ENCODE data around the gene KCNE4. TPM values are rescaled to one million over a fixed set of nuclear protein-coding genes. Genes with fewer than 3 reads are reported as not detected.

The KCNE4 gene
- polyA plus RNA-seq, 2 donors = 0.24 to 0.64 TPM

DNA sequence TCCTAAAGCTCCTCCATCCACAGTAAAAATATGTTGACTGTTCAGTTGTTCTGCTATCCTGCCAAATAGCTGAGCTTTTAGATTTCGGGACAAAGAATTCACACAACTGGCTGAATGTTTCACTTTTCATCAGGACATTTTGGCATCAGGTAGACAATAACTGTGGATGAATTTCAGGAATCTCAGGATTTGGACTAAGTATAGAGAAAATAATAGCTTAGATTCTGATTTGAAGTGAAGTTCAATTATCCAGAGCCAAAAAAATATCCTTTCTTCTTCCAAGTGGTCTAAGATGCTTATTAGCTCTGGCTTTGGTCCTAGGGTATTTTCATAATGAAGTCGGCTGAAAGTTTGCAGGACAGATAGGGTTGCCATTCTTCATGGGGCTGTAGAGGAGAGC is 16.1 kb downstream of the KCNE4 start:
- H3K36me3 ChIP-seq (ENCODE audit: control insufficient read depth in 2 of 2, insufficient read depth in 2 of 2, low read length in 1 of 2) = no peaks in the 10 kb centered on the region
- H3K9me3 ChIP-seq (ENCODE audit: control insufficient read depth in 2 of 2, insufficient read depth in 1 of 2, low read depth in 1 of 2, low read length in 1 of 2) = no peaks in the 10 kb centered on the region
- H3K4me1 ChIP-seq (ENCODE audit: control insufficient read depth in 2 of 2, insufficient read depth in 2 of 2, low read length in 1 of 2) = no peaks in the 10 kb centered on the region
- WGBS, 2 donors = 49 to 71% methylated on average over 2 of the region's 2 CpGs
- H3K27me3 ChIP-seq (ENCODE audit: control insufficient read depth in 1 of 2, insufficient read depth in 2 of 2, low read length in 2 of 2) = no peaks in the 10 kb centered on the region
- H3K4me3 ChIP-seq (ENCODE audit: low read depth in 1 of 2, low read length in 2 of 2) = no peak overlapping the region
- H3K27ac ChIP-seq (ENCODE audit: low read depth in 2 of 2, low read length in 1 of 2) = no peak overlapping the region

DNA sequence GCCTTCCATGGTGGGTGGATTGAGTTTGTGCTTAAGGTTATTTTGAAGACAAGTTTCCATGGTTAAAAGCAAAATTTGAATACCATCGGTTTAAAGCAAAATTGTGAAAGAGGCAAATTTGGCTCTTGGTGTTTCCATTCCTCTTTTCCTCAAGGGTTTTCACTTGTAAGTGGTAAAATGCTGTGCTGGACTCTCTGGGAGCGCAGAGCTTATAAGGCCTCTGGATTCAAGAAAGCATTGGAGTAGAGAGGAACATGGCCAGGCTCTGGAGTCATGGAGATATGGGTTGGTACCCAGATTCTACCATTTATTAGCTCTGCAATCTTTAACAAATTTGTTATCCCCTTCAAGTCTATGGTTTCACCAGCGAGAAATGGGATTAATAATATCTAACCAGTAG is 17.5 kb downstream of the KCNE4 start:
- 88 to 90% methylated on average over 3 of the region's 3 CpGs for WGBS, 2 donors
- Histone ChIP-seq H3K4me3 (ENCODE audit: low read depth in 1 of 2, low read length in 2 of 2) (no peak overlapping the region), H3K9me3 (ENCODE audit: control insufficient read depth in 2 of 2, insufficient read depth in 1 of 2, low read depth in 1 of 2, low read length in 1 of 2) (no peaks in the 10 kb centered on the region), H3K27ac (ENCODE audit: low read depth in 2 of 2, low read length in 1 of 2) (no peak overlapping the region), H3K36me3 (ENCODE audit: control insufficient read depth in 2 of 2, insufficient read depth in 2 of 2, low read length in 1 of 2) (no peaks in the 10 kb centered on the region), H3K27me3 (ENCODE audit: control insufficient read depth in 1 of 2, insufficient read depth in 2 of 2, low read length in 2 of 2) (no peaks in the 10 kb centered on the region), H3K4me1 (ENCODE audit: control insufficient read depth in 2 of 2, insufficient read depth in 2 of 2, low read length in 1 of 2) (no peaks in the 10 kb centered on the region)

DNA sequence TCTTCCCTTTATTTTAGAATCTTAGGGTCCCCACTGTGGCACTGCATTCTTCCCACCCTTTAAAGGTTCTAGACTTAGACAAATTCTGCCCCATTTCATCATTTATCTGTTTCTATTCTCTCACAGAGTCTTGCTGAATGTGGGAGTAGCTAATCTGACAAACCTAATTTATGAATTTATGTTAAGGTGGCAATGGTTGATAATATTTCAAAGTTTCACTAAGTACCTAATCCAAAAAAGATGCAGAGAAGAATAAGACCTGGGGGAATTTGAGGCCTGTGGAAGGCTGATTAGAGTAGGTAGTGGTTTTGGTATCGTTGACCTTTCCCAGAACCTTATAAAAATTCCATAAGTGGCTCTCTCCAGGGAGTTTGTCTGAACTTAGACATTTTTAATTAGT is 18.0 kb downstream of the KCNE4 start:
- 81 to 100% methylated on average over 1 of the region's 1 CpG for WGBS, 2 donors
- H3K27me3 ChIP-seq (ENCODE audit: control insufficient read depth in 1 of 2, insufficient read depth in 2 of 2, low read length in 2 of 2) = no peaks in the 10 kb centered on the region
- no peaks in the 10 kb centered on the region for H3K4me1 ChIP-seq (ENCODE audit: control insufficient read depth in 2 of 2, insufficient read depth in 2 of 2, low read length in 1 of 2)
- no peaks in the 10 kb centered on the region for H3K36me3 ChIP-seq (ENCODE audit: control insufficient read depth in 2 of 2, insufficient read depth in 2 of 2, low read length in 1 of 2)
- no peak overlapping the region for H3K27ac ChIP-seq (ENCODE audit: low read depth in 2 of 2, low read length in 1 of 2)
- no peak overlapping the region for H3K4me3 ChIP-seq (ENCODE audit: low read depth in 1 of 2, low read length in 2 of 2)
- H3K9me3 ChIP-seq (ENCODE audit: control insufficient read depth in 2 of 2, insufficient read depth in 1 of 2, low read depth in 1 of 2, low read length in 1 of 2) = no peaks in the 10 kb centered on the region

DNA sequence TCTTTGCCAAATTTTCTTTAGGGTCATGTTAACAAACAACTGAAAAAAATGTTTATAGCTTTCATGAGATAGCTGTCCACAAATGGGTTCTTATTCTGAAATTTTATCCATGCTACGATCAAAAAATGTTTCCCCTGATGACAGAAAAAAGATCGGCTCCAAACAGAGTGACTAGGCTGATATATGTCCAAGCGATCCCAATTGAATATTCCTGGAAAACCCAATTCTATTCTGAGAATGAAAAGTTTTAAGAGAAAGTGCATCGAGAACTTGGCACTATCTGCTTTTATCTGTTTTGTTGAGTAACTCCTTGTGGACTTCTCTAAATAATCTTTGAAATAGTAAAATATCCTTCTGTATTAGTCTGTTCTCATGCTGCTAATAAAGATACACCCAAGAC is 19.1 kb downstream of the KCNE4 start:
- WGBS, 2 donors = 89% methylated on average over 4 of the region's 4 CpGs
- no peak overlapping the region for H3K4me3 ChIP-seq (ENCODE audit: low read depth in 1 of 2, low read length in 2 of 2)
- no peak overlapping the region for H3K27ac ChIP-seq (ENCODE audit: low read depth in 2 of 2, low read length in 1 of 2)

DNA sequence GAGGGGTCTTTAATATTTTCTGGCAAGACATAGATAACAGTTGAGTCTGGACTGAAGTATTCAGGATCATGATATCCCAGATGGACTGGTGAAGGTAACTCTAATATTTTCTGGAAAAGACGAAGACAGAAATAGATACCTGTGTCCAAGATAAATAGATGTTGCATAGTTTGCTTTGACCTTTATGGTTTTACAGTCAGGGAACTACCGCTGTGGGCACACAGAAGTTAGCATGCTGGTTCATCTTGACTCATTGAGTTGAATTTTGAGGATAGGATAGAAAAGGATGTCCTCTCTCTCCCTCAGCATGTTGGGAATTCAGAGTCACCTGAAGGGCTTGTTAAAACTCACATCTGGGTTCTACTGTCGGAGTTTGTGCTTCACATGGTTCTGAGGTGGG is 20.8 kb downstream of the KCNE4 start:
- H3K9me3 ChIP-seq (ENCODE audit: control insufficient read depth in 2 of 2, insufficient read depth in 1 of 2, low read depth in 1 of 2, low read length in 1 of 2) = no peaks in the 10 kb centered on the region
- H3K27ac ChIP-seq (ENCODE audit: low read depth in 2 of 2, low read length in 1 of 2) = no peak overlapping the region
- H3K4me3 ChIP-seq (ENCODE audit: low read depth in 1 of 2, low read length in 2 of 2) = no peak overlapping the region
- no peaks in the 10 kb centered on the region for H3K27me3 ChIP-seq (ENCODE audit: control insufficient read depth in 1 of 2, insufficient read depth in 2 of 2, low read length in 2 of 2)
- H3K36me3 ChIP-seq (ENCODE audit: control insufficient read depth in 2 of 2, insufficient read depth in 2 of 2, low read length in 1 of 2) = no peaks in the 10 kb centered on the region
- H3K4me1 ChIP-seq (ENCODE audit: control insufficient read depth in 2 of 2, insufficient read depth in 2 of 2, low read length in 1 of 2) = no peaks in the 10 kb centered on the region
- 85 to 86% methylated on average over 3 of the region's 3 CpGs for WGBS, 2 donors

More for the DNA sequence above, 19.1 kb downstream of the KCNE4 start:
- H3K4me1 ChIP-seq (ENCODE audit: control insufficient read depth in 2 of 2, insufficient read depth in 2 of 2, low read length in 1 of 2) = no peaks in the 10 kb centered on the region
- H3K27me3 ChIP-seq (ENCODE audit: control insufficient read depth in 1 of 2, insufficient read depth in 2 of 2, low read length in 2 of 2) = no peaks in the 10 kb centered on the region
- H3K36me3 ChIP-seq (ENCODE audit: control insufficient read depth in 2 of 2, insufficient read depth in 2 of 2, low read length in 1 of 2) = no peaks in the 10 kb centered on the region
- no peaks in the 10 kb centered on the region for H3K9me3 ChIP-seq (ENCODE audit: control insufficient read depth in 2 of 2, insufficient read depth in 1 of 2, low read depth in 1 of 2, low read length in 1 of 2)

DNA sequence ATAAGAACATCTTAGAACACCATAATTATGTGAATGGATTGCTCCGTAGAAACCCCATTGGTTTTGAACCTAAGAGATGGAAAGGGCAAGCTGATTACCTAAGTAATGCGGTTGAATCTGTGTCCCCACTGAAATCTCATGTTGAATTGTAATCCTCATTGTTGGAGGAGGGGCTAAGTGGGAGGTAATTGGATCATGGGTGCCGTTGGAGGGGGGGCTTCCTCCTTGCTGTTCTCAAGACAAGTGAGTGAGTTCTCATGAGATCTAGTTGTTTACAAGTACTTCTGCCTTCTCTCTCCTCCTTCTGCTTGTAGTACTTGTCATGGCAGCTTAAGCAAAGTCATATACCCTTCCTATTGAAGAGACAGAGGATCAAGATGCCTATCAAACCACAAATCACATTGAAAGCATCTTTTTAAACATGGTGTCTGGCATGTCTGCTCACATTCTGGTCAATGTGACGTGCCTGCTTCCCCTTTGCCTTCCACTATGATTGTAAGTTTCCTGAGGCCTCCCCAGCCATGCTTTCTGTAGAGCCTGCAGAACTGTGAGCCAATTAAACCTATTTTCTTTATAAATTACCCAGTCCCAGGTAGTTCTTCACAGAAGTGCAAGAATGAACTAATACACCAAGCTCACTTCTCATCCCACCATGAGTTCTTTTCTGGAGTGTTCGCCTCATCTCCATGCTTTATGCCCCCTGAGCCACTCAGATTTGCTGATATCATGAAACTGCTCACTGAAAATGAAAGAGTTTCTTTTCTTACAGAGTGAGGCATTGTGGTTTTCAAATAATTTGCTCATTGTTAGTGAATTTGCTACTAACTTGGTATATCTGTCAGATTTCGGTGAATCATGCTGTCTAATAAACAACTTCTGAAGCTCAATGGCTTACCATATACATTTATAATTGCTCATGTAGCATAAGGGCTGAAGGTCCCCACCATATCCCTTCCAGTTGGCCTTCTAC is 23.6 kb downstream of the KCNE4 start:
- no peaks in the 10 kb centered on the region for H3K4me1 ChIP-seq (ENCODE audit: control insufficient read depth in 2 of 2, insufficient read depth in 2 of 2, low read length in 1 of 2)
- no peak overlapping the region for H3K4me3 ChIP-seq (ENCODE audit: low read depth in 1 of 2, low read length in 2 of 2)
- 70 to 76% methylated on average over 6 of the region's 6 CpGs for WGBS, 2 donors
- no peak overlapping the region for H3K27ac ChIP-seq (ENCODE audit: low read depth in 2 of 2, low read length in 1 of 2)
- no peaks in the 10 kb centered on the region for H3K27me3 ChIP-seq (ENCODE audit: control insufficient read depth in 1 of 2, insufficient read depth in 2 of 2, low read length in 2 of 2)
- no peaks in the 10 kb centered on the region for H3K9me3 ChIP-seq (ENCODE audit: control insufficient read depth in 2 of 2, insufficient read depth in 1 of 2, low read depth in 1 of 2, low read length in 1 of 2)
- no peaks in the 10 kb centered on the region for H3K36me3 ChIP-seq (ENCODE audit: control insufficient read depth in 2 of 2, insufficient read depth in 2 of 2, low read length in 1 of 2)

DNA sequence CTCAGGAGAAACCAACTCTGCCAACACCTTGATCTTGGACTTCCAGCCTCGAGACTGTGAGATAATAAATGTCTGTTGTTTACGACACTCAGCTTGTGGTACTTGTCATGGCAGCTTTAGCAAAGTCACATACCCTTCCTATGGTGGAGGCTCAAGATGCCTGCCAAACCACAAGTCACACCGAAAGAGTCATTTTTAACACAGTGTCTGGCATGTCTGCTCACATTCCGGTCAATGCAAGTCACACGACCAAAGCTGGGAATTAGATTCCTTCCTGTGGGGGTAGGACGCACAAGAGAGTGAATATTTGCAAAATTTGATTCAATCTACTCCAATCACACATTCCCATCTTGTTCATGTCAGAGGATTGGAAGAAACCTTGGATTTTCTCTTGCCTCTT is 24.6 kb downstream of the KCNE4 start:
- 69 to 78% methylated on average over 6 of the region's 6 CpGs for WGBS, 2 donors
- Histone ChIP-seq H3K4me1 (ENCODE audit: control insufficient read depth in 2 of 2, insufficient read depth in 2 of 2, low read length in 1 of 2) (no peaks in the 10 kb centered on the region), H3K9me3 (ENCODE audit: control insufficient read depth in 2 of 2, insufficient read depth in 1 of 2, low read depth in 1 of 2, low read length in 1 of 2) (no peaks in the 10 kb centered on the region), H3K27ac (ENCODE audit: low read depth in 2 of 2, low read length in 1 of 2) (no peak overlapping the region), H3K4me3 (ENCODE audit: low read depth in 1 of 2, low read length in 2 of 2) (no peak overlapping the region), H3K27me3 (ENCODE audit: control insufficient read depth in 1 of 2, insufficient read depth in 2 of 2, low read length in 2 of 2) (no peaks in the 10 kb centered on the region), H3K36me3 (ENCODE audit: control insufficient read depth in 2 of 2, insufficient read depth in 2 of 2, low read length in 1 of 2) (no peaks in the 10 kb centered on the region)

DNA sequence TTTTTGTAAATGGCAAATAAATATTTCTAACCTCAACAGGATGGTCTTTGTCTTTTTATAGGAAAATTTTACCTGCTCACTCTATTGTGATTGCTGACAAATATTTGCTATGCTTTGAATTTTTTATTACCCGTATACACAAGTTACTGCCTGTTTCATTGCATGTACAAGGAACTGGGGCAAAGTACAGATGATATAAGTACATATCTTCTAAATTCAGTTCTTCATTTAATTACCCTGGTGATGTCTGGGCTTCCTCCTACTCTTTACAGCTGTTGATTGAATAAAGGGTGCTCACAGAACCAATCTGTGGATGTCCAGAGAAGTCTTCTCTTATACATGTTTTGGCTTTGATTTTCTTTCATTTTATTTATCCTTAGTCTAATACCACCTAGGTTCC is 26.5 kb downstream of the KCNE4 start:
- WGBS, 2 donors = 69 to 78% methylated on average over 1 of the region's 1 CpG
- Histone ChIP-seq H3K27me3 (ENCODE audit: control insufficient read depth in 1 of 2, insufficient read depth in 2 of 2, low read length in 2 of 2) (no peaks in the 10 kb centered on the region), H3K4me1 (ENCODE audit: control insufficient read depth in 2 of 2, insufficient read depth in 2 of 2, low read length in 1 of 2) (no peaks in the 10 kb centered on the region), H3K9me3 (ENCODE audit: control insufficient read depth in 2 of 2, insufficient read depth in 1 of 2, low read depth in 1 of 2, low read length in 1 of 2) (no peaks in the 10 kb centered on the region), H3K36me3 (ENCODE audit: control insufficient read depth in 2 of 2, insufficient read depth in 2 of 2, low read length in 1 of 2) (no peaks in the 10 kb centered on the region), H3K4me3 (ENCODE audit: low read depth in 1 of 2, low read length in 2 of 2) (no peak overlapping the region), H3K27ac (ENCODE audit: low read depth in 2 of 2, low read length in 1 of 2) (no peak overlapping the region)

DNA sequence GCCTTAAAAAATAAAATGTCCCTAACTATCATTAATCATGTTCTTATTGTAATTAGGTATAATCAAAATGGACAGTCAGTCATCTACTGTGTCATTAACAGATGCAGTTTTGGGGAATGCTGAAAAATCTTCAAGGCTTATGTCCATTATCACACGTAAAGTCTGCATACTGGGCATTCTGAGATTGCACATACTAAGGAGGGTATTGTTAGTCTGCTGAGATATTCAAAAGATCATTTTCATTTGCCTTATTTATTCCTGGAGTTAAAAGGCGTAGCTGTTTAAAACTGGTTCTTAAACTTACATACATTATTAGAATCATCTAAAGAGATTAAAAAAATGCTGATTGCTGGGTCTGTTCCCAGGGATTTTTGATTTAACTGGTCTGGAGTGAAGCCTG is 27.4 kb downstream of the KCNE4 start:
- H3K9me3 ChIP-seq (ENCODE audit: control insufficient read depth in 2 of 2, insufficient read depth in 1 of 2, low read depth in 1 of 2, low read length in 1 of 2) = no peaks in the 10 kb centered on the region
- WGBS, 2 donors = 80 to 81% methylated on average over 2 of the region's 2 CpGs
- H3K27ac ChIP-seq (ENCODE audit: low read depth in 2 of 2, low read length in 1 of 2) = no peak overlapping the region
- no peaks in the 10 kb centered on the region for H3K4me1 ChIP-seq (ENCODE audit: control insufficient read depth in 2 of 2, insufficient read depth in 2 of 2, low read length in 1 of 2)
- no peaks in the 10 kb centered on the region for H3K36me3 ChIP-seq (ENCODE audit: control insufficient read depth in 2 of 2, insufficient read depth in 2 of 2, low read length in 1 of 2)
- no peak overlapping the region for H3K4me3 ChIP-seq (ENCODE audit: low read depth in 1 of 2, low read length in 2 of 2)
- no peaks in the 10 kb centered on the region for H3K27me3 ChIP-seq (ENCODE audit: control insufficient read depth in 1 of 2, insufficient read depth in 2 of 2, low read length in 2 of 2)

DNA sequence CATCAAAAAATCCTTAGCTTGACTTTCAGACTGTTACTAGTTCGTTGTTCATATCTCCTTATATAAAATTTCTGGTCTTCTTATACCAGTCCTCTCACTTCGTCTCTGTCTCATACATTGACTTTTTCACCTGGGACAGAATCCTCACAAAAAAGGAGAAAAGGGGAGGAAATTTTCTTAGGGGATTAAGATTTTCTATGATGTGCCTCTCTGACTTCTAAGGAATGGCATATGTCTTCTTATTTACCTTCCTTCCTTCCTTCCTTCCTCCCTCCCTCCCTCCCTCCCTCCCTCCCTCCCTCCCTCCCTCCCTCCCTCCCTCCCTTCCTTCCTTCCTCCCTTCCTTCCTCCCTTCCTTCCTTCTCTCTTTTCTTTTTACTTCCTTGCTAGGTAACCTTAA is 27.9 kb downstream of the KCNE4 start:
- Histone ChIP-seq H3K36me3 (ENCODE audit: control insufficient read depth in 2 of 2, insufficient read depth in 2 of 2, low read length in 1 of 2) (no peaks in the 10 kb centered on the region), H3K9me3 (ENCODE audit: control insufficient read depth in 2 of 2, insufficient read depth in 1 of 2, low read depth in 1 of 2, low read length in 1 of 2) (no peaks in the 10 kb centered on the region), H3K27ac (ENCODE audit: low read depth in 2 of 2, low read length in 1 of 2) (no peak overlapping the region), H3K27me3 (ENCODE audit: control insufficient read depth in 1 of 2, insufficient read depth in 2 of 2, low read length in 2 of 2) (no peaks in the 10 kb centered on the region), H3K4me3 (ENCODE audit: low read depth in 1 of 2, low read length in 2 of 2) (no peak overlapping the region), H3K4me1 (ENCODE audit: control insufficient read depth in 2 of 2, insufficient read depth in 2 of 2, low read length in 1 of 2) (no peaks in the 10 kb centered on the region)
- 78 to 82% methylated on average over 2 of the region's 2 CpGs for WGBS, 2 donors

Measured in esophagus (tissue), 2 donors.